ENCODE measurements around the gene CNGA3. TPM values are rescaled to one million over a fixed set of nuclear protein-coding genes. Genes with fewer than 3 reads are reported as not detected.
"Not testable (repeated sequence)": the region's sequence is repeated elsewhere in the genome, so short reads cannot be mapped to it uniquely, and the experiment has no call there.

The CNGA3 gene
- total RNA-seq, 3 donors from 2014 or later (not counting 1 experiment from before 2014, with no cell fraction given): not detected

DNA sequence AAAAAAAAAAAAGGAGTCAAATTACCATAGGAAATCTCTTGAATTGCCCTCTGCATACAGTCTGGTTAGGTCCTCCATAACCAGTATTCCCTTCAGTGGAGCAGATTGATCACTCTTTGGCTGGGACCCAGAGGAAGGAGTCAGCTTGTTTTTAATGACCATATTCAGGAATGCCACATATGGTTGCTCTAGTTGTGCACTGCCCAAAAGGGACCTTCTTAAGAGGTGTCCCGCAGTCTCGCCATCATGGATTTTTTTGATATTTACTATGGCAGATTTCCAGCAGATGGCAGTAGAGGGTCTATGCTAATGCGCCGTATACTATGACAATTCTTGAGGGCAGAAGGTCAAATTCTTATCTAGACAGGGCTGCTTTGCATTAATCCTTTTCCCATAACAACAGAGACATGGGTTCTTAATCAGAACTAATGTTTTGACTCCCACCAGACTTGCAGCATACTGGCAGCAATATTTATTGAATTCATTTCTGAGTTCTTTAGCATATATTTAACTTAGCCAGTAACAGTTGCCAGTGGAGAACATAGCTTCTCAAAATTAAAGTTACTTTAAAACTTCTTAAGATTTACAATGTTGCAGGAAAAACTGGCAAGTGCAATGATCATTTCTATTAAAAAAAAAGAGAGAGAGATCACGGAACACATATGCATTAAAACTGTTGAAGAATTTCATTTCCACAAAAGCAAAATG lies 66.6 kb downstream of the CNGA3 start:
- Mint-ChIP-seq H3K36me3 (no peaks in the 10 kb centered on the region), H3K4me3 (no peak overlapping the region), H3K27ac (no peak overlapping the region), H3K4me1 (peaks cover 0 to 5% of the 10 kb centered on the region in 2 donors), H3K9me3 (peaks cover 0 to 3% of the 10 kb centered on the region in 2 donors), H3K27me3 (ENCODE audit: low read depth in 2 of 2) (peaks cover 0 to 3% of the 10 kb centered on the region in 2 donors)
- H3K36me3 ChIP-seq (ENCODE audit: control insufficient read depth, insufficient read depth, low read length): no peaks in the 10 kb centered on the region
- peaks cover 3% of the 10 kb centered on the region for H3K9me3 ChIP-seq (ENCODE audit: control insufficient read depth, insufficient read depth, low read length)
- peak; percentile 35 to 90 for DNase-seq
- peak; percentile 89 to 98 (median 96) for ATAC-seq
- H3K27me3 ChIP-seq (ENCODE audit: control insufficient read depth, insufficient read depth, low read length): no peaks in the 10 kb centered on the region
- no peaks in the 10 kb centered on the region for H3K4me1 ChIP-seq (ENCODE audit: control insufficient read depth, insufficient read depth, low read length)
- intact Hi-C loops (cut with micrococcal nuclease): loop anchor here (1.0 to 5.0 kb wide), 5 partner anchors 32 to 420 kb away; partner anchors contain the start of gene INPP4A
- TF ChIP-seq, protein P1, sequence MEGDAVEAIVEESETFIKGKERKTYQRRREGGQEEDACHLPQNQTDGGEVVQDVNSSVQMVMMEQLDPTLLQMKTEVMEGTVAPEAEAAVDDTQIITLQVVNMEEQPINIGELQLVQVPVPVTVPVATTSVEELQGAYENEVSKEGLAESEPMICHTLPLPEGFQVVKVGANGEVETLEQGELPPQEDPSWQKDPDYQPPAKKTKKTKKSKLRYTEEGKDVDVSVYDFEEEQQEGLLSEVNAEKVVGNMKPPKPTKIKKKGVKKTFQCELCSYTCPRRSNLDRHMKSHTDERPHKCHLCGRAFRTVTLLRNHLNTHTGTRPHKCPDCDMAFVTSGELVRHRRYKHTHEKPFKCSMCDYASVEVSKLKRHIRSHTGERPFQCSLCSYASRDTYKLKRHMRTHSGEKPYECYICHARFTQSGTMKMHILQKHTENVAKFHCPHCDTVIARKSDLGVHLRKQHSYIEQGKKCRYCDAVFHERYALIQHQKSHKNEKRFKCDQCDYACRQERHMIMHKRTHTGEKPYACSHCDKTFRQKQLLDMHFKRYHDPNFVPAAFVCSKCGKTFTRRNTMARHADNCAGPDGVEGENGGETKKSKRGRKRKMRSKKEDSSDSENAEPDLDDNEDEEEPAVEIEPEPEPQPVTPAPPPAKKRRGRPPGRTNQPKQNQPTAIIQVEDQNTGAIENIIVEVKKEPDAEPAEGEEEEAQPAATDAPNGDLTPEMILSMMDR (IDR thresholded peaks at IDR 0.05): peak; percentile 81
- H3K27ac ChIP-seq (ENCODE audit: low read length): no peak overlapping the region
- 10% methylated on average over 4 of the region's 5 CpGs for WGBS (ENCODE audit: insufficient coverage)
- H3K4me3 ChIP-seq (ENCODE audit: low read length): no peak overlapping the region

DNA sequence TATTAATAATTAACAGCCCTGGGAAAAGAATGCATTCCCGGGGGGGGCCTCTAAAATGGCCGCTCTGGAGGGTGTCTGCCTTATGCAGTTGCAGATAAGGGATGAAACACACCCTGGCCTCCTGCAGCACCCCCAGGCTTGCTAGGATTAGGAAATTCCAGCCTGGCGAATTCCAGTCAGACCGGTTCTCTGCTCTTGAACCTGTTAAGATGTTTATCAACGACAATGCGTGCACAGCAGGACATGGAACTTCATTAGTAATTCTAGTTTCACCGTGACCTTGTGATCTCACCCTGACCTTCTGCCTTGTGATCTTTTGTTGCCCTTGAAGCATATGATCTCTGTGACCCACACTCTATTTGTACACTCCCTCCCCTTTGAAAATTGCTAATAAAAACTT lies 68.0 kb downstream of the CNGA3 start:
- H3K36me3 ChIP-seq (ENCODE audit: control insufficient read depth, insufficient read depth, low read length); H3K4me1 Mint-ChIP-seq; H3K27ac ChIP-seq (ENCODE audit: low read length); H3K27me3 Mint-ChIP-seq (ENCODE audit: low read depth in 2 of 2); H3K27me3 ChIP-seq (ENCODE audit: control insufficient read depth, insufficient read depth, low read length); H3K4me3 ChIP-seq (ENCODE audit: low read length); H3K9me3 ChIP-seq (ENCODE audit: control insufficient read depth, insufficient read depth, low read length); H3K9me3 Mint-ChIP-seq; H3K36me3 Mint-ChIP-seq; H3K27ac Mint-ChIP-seq; ATAC-seq; DNase-seq; H3K4me1 ChIP-seq (ENCODE audit: control insufficient read depth, insufficient read depth, low read length); H3K4me3 Mint-ChIP-seq: not testable (repeated sequence)
- 95% methylated on average over 7 of the region's 7 CpGs for WGBS (ENCODE audit: insufficient coverage)
- intact Hi-C loops (cut with micrococcal nuclease): loop anchor here (5.0 kb wide), 1 partner anchor 63 kb away; no protein-coding TSS in a partner anchor

DNA sequence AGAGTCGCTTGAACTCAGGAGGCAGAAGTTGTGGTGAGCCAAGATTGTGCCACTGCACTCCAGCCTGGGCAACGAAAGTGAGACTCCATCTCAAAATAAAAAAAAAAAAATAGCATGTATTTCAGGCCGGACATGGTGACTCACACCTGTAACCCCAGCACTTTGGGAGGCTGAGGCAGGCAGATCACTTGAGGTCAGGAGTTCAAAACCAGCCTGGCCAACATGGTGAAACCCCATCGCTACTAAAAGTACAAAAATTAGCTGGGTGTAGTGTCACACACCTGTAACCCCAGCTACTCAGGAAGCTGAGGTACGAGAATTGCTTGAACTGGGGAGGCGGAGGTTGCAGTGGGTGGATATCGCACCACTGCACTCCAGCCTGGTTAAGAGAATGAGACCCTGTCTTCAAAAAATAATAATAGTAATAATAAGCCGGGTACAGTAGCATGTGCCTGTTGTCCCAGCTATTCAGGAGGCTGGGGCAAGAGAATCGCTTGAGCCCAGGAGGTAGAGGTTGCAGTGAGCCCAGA lies 69.5 kb downstream of the CNGA3 start:
- H3K27me3 ChIP-seq (ENCODE audit: control insufficient read depth, insufficient read depth, low read length); H3K9me3 Mint-ChIP-seq; H3K27me3 Mint-ChIP-seq (ENCODE audit: low read depth in 2 of 2); H3K27ac ChIP-seq (ENCODE audit: low read length); H3K9me3 ChIP-seq (ENCODE audit: control insufficient read depth, insufficient read depth, low read length); H3K36me3 ChIP-seq (ENCODE audit: control insufficient read depth, insufficient read depth, low read length); ATAC-seq; H3K4me1 Mint-ChIP-seq; H3K4me1 ChIP-seq (ENCODE audit: control insufficient read depth, insufficient read depth, low read length); H3K36me3 Mint-ChIP-seq; intact Hi-C loops (cut with micrococcal nuclease); H3K4me3 ChIP-seq (ENCODE audit: low read length); H3K4me3 Mint-ChIP-seq; H3K27ac Mint-ChIP-seq: not testable (repeated sequence)
- WGBS (ENCODE audit: insufficient coverage): 83% methylated on average over 9 of the region's 9 CpGs
- peak in 1 of 2 donors; percentile 10 for DNase-seq

DNA sequence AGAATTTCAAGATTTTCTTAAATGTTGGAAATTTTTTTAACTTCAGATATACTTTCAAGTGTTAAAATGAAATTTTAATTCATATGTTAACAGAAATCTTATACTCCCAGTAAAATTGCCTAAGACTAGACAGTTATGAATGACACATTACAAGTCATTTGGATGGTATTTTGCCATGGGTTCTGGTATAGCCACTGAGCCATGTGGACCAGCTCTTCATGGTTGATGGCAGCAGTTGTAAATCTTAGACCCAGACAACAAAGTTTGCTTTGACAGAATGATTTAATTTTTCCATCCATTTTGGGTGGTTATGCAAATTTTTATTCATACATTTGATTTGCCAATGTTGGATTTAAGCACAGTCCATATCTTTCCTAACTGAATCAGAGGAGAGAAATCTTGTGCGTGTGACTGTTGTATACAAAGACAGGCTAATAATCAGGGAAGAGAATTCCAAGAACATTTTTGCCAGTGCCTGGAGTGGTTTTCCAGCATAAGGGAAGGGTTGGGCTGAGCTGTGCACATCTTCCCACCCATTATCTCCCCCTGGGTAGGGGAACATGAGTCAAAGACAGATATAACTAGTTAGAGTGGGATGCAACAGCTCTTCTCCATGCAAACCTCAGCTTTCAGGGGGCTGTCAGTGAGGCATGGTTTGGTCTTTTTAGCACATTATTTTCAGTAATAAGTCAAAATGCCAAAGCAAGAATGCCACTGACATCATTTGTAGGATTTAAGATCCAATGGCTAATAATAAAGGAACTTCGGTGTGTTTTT lies 70.3 kb downstream of the CNGA3 start:
- no peaks in the 10 kb centered on the region for H3K36me3 ChIP-seq (ENCODE audit: control insufficient read depth, insufficient read depth, low read length)
- Mint-ChIP-seq H3K4me3 (no peak overlapping the region), H3K27ac (no peak overlapping the region), H3K9me3 (peaks cover 0 to 3% of the 10 kb centered on the region in 2 donors), H3K4me1 (peaks cover 0 to 5% of the 10 kb centered on the region in 2 donors), H3K27me3 (ENCODE audit: low read depth in 2 of 2) (peaks cover 0 to 3% of the 10 kb centered on the region in 2 donors), H3K36me3 (no peaks in the 10 kb centered on the region)
- no peak overlapping the region for H3K27ac ChIP-seq (ENCODE audit: low read length)
- TF ChIP-seq, protein P1 (IDR thresholded peaks at IDR 0.05): no peak
- WGBS (ENCODE audit: insufficient coverage): 86% methylated on average over 1 of the region's 2 CpGs
- intact Hi-C loops (cut with micrococcal nuclease): no loop called here
- DNase-seq (no peak), ATAC-seq (no peak)
- no peaks in the 10 kb centered on the region for H3K4me1 ChIP-seq (ENCODE audit: control insufficient read depth, insufficient read depth, low read length)
- H3K27me3 ChIP-seq (ENCODE audit: control insufficient read depth, insufficient read depth, low read length): no peaks in the 10 kb centered on the region
- H3K9me3 ChIP-seq (ENCODE audit: control insufficient read depth, insufficient read depth, low read length): peaks cover 3% of the 10 kb centered on the region
- H3K4me3 ChIP-seq (ENCODE audit: low read length): no peak overlapping the region

Data from natural killer cell (primary cell).